Fibroblast of skin of scalp (primary cell): Measurements from ENCODE around the gene IGF2BP2.
"Not testable (repeated sequence)": the region's sequence is repeated elsewhere in the genome, so short reads cannot be mapped to it uniquely, and the experiment has no call there.

Experiments
- DNase-seq: peaks from one replicate; pipeline ENCODE4 v3.0.0-alpha.2; 2013

Gene IGF2BP2

GRCh38 chr3:185708392-185708791 lies 116.5 kb downstream of the IGF2BP2 start:
- no peak for DNase-seq

DNA sequence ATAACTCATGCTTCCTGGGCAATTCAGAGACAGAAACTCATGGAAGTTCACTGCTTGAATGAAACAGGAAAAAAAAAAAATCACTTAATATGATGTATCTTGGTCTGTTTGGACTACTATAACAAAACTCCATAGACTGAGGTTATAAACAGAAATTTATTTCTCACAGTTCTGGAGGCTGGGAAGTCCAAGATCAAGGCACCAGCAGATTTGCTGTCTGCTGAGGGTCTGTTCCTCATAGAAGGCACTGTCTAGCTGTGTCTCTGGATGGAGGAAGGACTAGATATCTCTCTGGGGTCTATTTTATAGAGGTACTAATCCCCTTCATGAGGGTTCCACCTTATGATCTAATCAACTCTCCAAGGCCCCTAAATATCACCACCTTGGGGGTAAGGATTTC lies 119.3 kb downstream of the IGF2BP2 start:
- DNase-seq, result no peak

DNA sequence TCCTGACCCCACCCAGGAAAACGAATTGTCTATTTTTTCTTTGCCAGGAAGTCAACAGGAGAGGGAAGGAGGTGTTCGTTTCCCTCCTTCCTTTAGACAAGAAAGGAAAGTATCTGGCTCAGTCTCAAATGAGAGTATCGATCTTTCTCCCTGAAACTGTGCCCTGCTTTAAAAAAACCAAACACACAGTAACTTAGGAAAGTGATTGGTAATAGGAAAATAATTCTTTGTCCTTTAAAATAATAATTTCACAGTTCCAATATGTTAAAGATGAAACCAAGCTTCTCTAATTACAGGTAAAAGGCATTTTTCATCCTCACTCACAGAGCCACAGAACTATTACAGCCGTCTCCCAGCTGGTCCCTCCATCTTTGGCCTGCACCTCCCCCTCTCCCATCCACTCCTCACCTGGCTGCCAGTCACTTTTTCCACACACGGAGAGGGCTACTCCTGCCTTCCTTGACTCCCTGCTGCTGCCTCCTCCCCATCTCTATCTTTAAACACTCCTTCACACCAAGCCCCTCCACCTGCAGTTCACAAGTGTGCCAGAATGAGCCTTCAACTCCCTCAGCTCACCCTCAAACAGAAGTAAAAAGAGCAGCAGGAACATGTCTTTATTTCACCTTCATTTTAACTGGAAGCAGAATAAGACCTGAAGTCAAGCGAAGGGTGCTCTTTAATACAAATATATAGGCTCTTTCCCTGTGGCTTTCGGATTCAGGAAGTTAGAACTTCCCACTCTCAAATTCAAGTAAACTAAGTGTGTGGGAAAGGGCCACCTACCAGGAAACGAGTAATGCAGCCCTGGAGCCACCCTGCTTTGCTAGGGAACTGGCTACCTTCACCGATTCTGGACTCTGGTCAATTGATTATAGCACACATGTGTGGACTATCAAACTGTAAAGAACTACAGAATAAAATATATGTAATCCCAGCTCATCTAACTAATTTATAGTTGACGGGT lies 122.3 kb downstream of the IGF2BP2 start:
- no peak for DNase-seq

- no peak for DNase-seq
These were observed 123.1 kb downstream of the IGF2BP2 start for GRCh38 chr3:185701611-185702261.

DNA sequence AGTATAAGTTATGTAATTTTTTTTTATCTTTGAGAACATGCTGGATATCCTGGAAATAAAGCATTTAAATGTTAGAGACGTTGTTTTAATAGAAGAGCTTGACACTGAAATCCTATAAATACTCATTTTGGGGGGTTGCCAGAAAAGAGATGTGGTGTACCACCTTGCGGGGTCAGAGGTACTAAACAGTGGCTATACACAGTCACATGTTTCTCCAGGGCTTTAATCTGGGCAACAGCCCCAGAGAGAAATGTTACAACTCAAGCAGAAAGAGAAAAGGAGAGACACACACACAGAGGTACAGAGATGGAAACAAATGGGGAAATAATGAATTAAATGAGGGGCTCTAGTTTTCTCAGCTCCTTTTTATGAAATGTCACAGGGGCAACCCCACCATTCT lies 124.9 kb downstream of the IGF2BP2 start:
- DNase-seq, result no peak

DNA sequence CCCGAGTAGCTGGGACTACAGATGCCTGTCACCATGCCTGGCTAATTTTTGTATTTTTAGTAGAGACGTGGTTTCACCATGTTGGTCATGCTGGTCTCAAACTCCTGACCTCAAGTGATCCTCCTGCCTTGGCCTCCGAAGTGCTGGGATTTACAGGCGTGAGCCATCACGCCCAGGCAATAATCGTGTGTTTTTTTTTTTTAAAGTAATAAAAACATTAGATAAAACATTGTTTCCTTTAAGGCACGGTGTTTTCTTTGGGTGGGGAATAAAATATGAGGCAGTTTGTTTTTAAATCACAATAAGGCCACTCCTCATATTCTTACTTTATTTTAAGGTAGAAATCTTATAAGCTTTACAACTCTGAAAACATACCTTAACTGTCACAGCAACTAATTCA lies 127.6 kb downstream of the IGF2BP2 start:
- not testable (repeated sequence) for DNase-seq

DNA sequence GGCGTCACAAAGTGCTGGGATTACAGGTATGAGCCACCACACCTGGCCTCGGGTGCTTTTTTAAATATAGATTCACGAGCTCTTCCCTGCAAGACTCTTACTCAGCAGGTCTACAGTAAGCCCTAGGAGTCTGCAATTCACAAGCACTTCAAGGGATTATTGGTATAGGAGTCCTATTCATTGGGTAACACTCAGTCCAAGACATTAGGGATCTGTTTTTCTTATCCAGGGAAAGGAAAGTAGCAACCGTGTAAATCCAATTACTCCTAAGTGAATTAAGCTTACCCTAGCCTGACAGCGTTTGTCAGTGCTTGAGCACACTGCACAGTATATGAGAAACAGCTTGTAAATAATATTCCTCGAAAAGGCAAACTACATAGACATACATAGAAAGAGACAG lies 128.8 kb downstream of the IGF2BP2 start:
- DNase-seq, result no peak

GRCh38 chr3:185693985-185694653 lies 130.7 kb downstream of the IGF2BP2 start:
- no peak for DNase-seq

- no peak for DNase-seq
These were observed 133.2 kb downstream of the IGF2BP2 start for GRCh38 chr3:185691622-185692021.

DNA sequence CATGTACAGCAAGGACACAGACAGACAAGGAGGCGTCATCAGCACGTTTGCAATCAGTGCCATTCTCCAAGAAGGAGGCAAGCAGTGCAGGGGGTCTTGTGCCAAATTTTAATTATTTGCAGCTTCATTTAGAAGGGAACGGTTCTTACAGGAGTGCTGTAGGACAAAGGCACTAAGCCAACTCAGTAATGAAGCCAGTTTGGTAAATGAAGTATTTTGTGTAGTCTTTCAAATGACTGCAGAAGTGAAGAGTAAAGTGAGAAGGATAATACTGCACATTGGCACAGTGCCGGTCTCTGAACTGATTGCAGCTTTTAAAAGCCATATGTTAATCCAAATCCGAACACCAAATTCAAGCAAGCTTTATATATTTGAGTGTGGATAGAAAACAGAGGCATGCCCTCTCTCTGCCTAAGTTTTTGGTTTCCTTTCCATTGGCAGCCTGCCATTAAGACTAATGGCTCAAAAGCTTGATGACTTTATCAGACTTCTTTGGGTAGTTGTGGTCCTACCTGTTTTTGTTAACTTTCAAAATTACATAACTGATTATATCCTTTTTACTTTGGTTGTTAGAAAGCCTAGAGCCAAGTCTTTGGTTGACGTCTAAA lies 137.5 kb downstream of the IGF2BP2 start:
- DNase-seq, result peak; percentile 33

DNA sequence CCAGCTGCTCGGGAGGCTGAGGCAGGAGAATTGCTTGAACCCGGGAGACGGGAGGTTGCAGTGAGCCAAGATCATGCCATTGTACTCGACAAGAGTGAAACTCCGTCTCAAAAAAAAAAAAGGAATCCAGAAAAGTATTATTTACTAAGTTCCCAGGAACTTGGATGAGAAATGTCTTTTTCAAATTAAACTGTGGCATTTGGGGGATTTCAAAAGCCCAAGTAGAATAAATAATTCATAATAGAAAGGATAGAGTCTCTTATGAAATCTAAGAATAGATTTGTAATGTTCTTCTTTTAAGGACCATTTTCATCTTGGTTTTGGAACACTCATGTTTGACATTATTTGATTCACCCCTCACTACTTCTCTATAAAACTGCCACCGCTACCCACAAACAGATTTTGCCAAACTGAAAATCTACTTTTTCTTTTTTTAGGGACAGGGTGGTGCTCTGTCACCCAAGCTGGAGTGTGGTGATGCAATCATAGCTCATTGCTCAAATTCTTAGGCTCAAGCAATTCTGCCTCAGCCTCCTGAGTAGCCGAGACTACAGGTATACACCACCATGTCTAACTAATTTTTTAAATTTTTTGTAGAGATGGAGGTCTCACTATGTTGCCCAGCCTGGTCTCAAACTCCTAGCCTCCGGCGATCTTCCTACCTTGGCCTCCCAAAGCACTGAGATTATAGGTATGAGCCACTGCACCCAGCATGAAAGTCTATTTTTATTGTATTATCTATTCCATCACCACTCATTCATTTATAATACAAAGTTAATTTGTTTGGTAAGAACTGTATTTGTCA lies 139.4 kb downstream of the IGF2BP2 start:
- no peak for DNase-seq

DNA sequence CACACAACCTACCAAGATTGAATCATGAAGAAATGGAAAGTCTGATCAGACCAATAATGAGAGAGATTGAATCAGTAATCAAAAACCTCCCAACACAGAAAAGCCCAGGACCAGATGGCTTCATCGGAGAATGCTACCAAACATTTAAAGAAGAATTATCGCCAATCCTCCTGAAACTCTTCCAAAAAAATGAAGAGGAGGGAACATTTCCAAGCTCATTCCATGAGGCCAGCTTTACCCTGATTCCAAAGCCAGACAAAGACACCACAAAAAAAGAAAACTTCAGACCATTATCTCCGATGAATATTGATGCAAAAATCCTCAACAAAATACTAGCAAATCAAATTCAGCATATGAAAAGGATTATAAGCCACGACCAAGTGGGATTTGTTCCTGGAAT lies 144.6 kb downstream of the IGF2BP2 start:
- DNase-seq, result no peak

GRCh38 chr3:185678027-185678426 lies 146.8 kb downstream of the IGF2BP2 start:
- no peak for DNase-seq

- peak; percentile 72 for DNase-seq
These were observed 147.6 kb downstream of the IGF2BP2 start for GRCh38 chr3:185677146-185677829.

DNA sequence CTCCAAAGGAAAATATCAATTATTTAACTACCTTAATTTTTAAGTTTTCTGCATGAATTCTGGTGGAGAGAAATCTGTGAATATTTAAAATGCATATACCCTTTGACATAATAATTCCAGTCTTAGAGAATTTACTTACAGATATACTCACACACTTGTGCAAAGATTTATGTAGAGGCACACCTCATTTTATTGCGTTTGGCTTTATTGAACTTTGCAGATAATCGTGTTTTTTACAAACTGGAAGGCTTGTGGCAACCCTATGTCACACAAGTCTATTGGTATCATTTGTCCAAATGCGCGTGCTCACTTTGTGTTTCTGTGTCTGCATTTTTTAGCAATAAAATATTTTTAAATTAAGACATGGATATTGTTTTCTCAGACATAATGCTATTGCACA lies 157.3 kb downstream of the IGF2BP2 start:
- no peak for DNase-seq

DNA sequence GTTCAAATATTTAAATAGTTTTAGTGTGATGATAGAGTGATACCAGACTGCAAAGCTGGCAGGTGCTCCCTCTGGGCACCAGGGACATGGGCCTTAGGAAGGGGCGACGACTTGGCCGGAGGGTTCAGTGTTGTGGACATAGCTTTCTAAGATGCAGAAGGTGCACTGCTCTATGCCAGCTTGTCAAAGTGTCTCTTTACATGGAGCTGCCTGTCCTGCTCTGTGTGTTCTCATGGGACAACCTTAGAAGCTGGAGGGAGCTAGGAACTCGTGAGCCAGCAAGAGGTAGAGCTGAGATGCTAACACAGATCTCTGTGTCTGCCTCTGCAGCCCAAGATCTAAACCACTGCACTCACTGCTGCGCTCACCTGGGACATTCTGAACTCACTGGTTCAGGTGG lies 160.9 kb downstream of the IGF2BP2 start:
- no peak for DNase-seq

DNA sequence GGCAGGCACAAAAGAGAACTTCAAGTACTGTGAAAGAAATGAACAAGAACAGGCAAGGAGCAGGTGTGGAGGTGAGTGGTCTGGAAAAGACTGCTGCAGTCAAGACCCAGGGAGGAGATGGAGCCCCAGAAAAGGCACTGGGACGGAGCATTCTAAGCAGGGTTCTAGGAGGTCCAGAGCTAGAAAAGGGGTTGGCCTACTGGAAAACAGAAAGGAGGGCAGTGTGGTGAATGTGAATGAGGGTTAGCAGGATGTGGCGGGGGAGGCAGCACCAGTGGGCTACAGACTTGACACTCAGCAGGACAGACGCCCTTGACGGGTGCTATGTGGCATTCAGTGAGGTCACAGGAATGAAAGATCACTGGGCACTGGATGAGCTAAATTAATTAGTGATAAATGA lies 163.1 kb downstream of the IGF2BP2 start:
- no peak for DNase-seq

GRCh38 chr3:185661296-185661695 lies 163.5 kb downstream of the IGF2BP2 start:
- DNase-seq, result not testable (repeated sequence)

DNA sequence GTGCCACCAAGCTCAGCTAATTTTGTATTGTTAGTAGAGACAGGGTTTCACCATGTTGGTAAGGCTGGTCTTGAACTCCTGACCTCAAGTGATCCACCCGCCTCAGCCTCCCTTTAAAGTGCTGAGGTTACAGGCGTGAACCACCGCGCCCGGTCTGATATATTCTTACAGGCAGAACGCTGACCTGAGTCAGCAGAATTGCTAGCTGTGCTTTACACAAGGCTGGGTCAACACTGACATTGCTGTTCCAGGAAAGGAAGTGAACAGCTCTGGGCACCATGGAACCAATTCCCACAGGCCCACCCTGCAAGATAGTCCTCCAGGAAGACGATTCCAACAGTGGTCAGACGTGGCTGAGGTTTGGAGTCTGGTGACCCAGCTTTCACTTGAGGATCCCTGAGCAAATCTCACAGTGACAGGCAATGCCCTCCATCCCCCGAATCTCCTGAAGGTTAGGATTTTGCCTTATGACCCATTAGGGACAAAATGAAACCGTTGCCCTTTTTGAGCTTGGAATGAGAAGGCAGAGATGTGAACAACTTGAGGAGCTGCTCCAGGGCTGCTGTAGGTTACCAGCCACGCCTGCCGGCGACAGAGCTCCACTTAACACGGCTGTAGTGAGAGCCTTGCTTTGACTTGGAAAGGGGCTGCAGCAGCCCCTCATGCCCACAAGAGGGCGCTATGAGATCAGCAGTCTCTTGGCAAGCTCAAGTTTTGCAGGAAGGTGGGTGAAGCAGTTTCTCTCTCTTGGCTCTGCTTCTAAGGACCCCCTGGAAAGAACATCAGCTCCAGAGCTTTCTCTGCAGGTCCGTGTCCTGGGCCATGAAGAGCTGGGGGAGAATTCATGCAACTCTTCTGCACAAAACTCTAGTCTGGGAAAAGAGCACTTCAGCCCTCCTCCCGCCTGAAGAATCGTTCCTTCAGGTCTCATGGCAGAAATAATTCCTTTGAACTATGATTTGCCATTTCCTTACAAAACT lies 164.6 kb downstream of the IGF2BP2 start:
- peak; percentile 84 for DNase-seq

GRCh38 chr3:185658943-185659342 lies 165.9 kb downstream of the IGF2BP2 start:
- DNase-seq, result no peak
